HG03066 (cell line): Measurements from ENCODE around the gene BUB1.
"Not testable (repeated sequence)": the region's sequence is repeated elsewhere in the genome, so short reads cannot be mapped to it uniquely, and the experiment has no call there.

Source experiments
- ATAC-seq: cut with Tn5 transposase; IDR thresholded peaks from one replicate; pipeline ENCODE4 v1.9.1; 2021; ENCODE audit warnings: low read depth; ENCODE audit not compliant: unreplicated experiment

Gene BUB1

GRCh38 chr2:110677530-110678456, at the start of gene BUB1:
Gene BUB1, minus strand, starts transcription at chr2:110678063. Its CDS starts 68 bp downstream, at chr2:110677995.
- ATAC-seq = peak; percentile 62

GRCh38 chr2:110726285-110726684, 48.4 kb upstream of the BUB1 start:
- ATAC-seq = no peak

GRCh38 chr2:110725859-110726258, 48.0 kb upstream of the BUB1 start:
- no peak for ATAC-seq

GRCh38 chr2:110725370-110725769, 47.5 kb upstream of the BUB1 start:
- no peak for ATAC-seq

GRCh38 chr2:110724820-110725219, 47.0 kb upstream of the BUB1 start:
- ATAC-seq = no peak

- no peak for ATAC-seq
These were observed 42.7 kb upstream of the BUB1 start for GRCh38 chr2:110720547-110720946.

GRCh38 chr2:110718990-110719389, 41.1 kb upstream of the BUB1 start:
- ATAC-seq = no peak

GRCh38 chr2:110718382-110718781, 40.5 kb upstream of the BUB1 start:
- no peak for ATAC-seq

GRCh38 chr2:110717734-110718133, 39.9 kb upstream of the BUB1 start:
- ATAC-seq = no peak

- no peak for ATAC-seq
These were observed 39.2 kb upstream of the BUB1 start for GRCh38 chr2:110716959-110717645.

GRCh38 chr2:110714452-110715224, 36.8 kb upstream of the BUB1 start:
- no peak for ATAC-seq

- no peak for ATAC-seq
These were observed 35.9 kb upstream of the BUB1 start for GRCh38 chr2:110713513-110714362.

GRCh38 chr2:110712737-110713136, 34.9 kb upstream of the BUB1 start:
- ATAC-seq = no peak

- no peak for ATAC-seq
These were observed 30.6 kb upstream of the BUB1 start for GRCh38 chr2:110708455-110708854.

- ATAC-seq = no peak
These were observed 29.6 kb upstream of the BUB1 start for GRCh38 chr2:110707386-110707965.

- ATAC-seq = no peak
These were observed 24.9 kb upstream of the BUB1 start for GRCh38 chr2:110702514-110703380.

- not testable (repeated sequence) for ATAC-seq
These were observed 20.4 kb upstream of the BUB1 start for GRCh38 chr2:110698253-110698652.

GRCh38 chr2:110695146-110695898, 17.5 kb upstream of the BUB1 start:
- not testable (repeated sequence) for ATAC-seq
